IPS-15b (cell line): Measurements from ENCODE around the gene TP53TG3B.
"Not testable (repeated sequence)": the region's sequence is repeated elsewhere in the genome, so short reads cannot be mapped to it uniquely, and the experiment has no call there.

ENCODE experiments used
- H3K27me3 ChIP-seq: one replicate; pipeline ENCODE4 v1.6.1; 2013; ENCODE audit warnings: low read length; ENCODE audit not compliant: control insufficient read depth, insufficient read depth
- H3K36me3 ChIP-seq: one replicate; pipeline ENCODE4 v1.6.1; 2013; ENCODE audit warnings: low read length; ENCODE audit not compliant: control insufficient read depth, insufficient read depth
- H3K4me1 ChIP-seq: one replicate; pipeline ENCODE4 v1.6.1; 2013; ENCODE audit warnings: mild to moderate bottlenecking, low read length; ENCODE audit not compliant: control insufficient read depth, insufficient read depth
- H3K4me3 ChIP-seq: one replicate; pipeline ENCODE4 v1.5.1; 2013; ENCODE audit warnings: low read depth, low read length
- H3K9ac ChIP-seq: one replicate; pipeline ENCODE4 v1.6.1; 2013; ENCODE audit warnings: low read depth, mild to moderate bottlenecking, low read length
- H3K9me3 ChIP-seq: one replicate; pipeline ENCODE4 v1.6.1; 2013; ENCODE audit warnings: mild to moderate bottlenecking, low read length; ENCODE audit not compliant: control insufficient read depth, insufficient read depth

Gene TP53TG3B, protein sequence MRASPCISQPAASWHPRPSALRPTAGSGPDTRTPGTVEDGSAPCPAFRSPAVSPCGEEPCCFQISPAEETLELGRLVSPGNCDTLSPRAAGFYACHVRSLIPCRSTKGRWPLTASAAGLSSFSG

DNA sequence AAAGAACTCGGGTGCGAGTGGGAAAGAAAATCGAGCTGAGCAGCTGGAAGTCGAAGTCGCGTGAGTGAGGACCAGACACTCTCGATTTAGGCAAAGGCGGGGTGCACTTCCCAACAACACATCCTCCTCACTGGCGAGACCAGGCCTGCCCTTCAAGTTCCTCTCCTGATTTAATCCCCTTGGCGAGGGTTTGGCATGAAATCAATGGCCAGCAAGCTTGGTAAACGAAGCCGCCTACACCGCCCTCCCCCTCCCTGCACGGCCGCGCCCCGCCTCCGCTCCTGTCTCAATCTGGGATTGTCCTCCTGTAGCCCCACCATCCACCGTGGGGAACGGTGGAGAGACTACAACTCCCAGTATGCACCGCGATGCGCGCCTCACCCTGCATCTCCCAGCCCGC, at the start of gene TP53TG3B:
Gene TP53TG3B (plus strand): TSS at position 301 of the 400 bp plus-strand sequence. CDS start 68 bp downstream, at position 369.
- H3K9ac ChIP-seq, H3K4me3 ChIP-seq, H3K27me3 ChIP-seq, H3K36me3 ChIP-seq, H3K9me3 ChIP-seq, H3K4me1 ChIP-seq: not testable (repeated sequence)

DNA sequence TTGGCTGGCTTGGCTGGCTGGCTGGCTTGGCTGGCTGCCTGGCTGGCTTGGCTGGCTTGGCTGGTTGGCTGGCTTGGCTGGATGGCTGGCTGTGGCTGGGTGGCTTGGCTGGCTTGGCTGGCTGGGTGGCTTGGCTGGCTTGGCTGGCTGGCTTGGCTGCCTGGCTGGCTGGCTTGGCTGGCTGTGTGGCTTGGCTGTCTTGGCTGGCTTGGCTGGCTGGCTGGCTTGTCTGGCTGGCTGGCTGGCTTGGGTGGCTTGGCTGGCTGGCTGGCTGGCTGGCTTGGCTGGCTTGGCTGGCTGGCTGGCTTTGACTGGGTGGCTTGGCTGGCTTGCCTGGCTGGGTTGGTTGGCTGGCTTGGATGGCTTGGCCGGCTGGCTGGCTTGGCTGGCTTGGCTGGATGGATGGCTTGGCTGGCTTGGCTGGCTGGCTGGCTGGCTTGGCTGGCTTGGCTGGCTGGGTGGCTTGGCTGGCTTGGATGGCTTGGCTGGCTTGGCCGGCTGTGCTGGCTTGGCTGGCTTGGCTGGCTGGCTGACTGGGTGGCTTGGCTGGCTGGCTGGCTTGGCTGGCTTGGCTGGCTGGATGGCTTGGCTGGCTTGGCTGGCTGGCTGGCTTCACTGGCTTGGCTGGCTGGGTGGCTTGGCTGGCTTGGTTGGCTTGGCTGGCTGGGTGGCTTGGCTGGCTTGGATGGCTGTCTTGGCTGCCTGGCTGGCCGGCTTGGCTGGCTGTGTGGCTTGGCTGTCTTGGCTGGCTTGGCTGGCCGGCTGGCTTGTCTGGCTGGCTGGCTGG, 24.2 kb upstream of the TP53TG3B start:
- H3K4me1 ChIP-seq, H3K9me3 ChIP-seq, H3K27me3 ChIP-seq, H3K9ac ChIP-seq, H3K36me3 ChIP-seq, H3K4me3 ChIP-seq: not testable (repeated sequence)

DNA sequence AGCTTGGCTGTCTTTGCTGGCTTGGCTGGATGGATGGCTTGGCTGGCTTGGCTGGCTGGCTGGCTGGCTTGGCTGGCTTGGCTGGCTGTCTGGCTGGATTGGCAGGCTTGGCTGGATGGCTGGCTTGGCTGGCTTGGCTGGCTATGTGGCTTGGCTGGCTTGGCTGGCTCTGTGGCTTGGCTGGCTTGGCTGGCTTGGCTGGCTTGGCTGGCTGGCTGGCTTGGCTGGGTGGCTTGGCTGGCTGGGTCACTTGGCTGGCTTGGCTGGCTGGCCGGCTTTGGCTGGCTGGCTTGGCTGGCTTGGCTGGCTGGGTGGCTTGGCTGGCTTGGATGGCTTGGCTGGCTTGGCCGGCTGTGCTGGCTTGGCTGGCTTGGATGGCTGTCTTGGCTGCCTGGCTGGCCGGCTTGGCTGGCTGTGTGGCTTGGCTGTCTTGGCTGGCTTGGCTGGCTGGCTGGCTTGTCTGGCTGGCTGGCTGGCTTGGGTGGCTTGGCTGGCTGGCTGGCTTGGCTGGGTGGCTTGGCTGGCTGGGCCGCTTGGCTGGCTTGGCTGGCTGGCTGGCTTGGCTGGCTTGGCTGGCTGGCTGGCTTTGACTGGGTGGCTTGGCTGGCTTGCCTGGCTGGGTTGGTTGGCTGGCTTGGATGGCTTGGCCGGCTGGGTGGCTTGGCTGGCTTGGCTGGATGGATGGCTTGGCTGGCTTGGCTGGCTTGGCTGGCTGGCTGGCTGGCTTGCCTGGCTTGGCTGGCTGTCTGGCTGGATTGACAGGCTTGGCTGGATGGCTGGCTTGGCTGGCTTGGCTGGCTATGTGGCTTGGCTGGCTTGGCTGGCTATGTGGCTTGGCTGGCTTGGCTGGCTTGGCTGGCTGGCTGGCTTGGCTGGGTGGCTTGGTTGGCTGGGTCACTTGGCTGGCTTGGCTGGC, 22.8 kb upstream of the TP53TG3B start:
- not testable (repeated sequence) for H3K9me3 ChIP-seq, H3K4me1 ChIP-seq, H3K4me3 ChIP-seq, H3K27me3 ChIP-seq, H3K9ac ChIP-seq, H3K36me3 ChIP-seq

DNA sequence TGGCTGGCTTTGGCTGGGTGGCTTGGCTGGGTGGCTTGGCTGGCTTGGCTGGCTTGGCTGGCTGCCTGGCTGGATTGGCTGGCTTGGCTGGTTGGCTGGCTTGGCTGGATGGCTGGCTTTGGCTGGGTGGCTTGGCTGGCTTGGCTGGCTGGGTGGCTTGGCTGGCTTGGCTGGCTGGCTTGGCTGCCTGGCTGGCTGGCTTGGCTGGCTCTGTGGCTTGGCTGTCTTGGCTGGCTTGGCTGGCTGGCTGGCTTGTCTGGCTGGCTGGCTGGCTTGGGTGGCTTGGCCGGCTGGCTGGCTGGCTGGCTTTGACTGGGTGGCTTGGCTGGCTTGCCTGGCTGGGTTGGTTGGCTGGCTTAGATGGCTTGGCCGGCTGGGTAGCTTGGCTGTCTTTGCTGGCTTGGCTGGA, 22.1 kb upstream of the TP53TG3B start:
- H3K4me1 ChIP-seq, H3K9ac ChIP-seq, H3K4me3 ChIP-seq, H3K27me3 ChIP-seq, H3K36me3 ChIP-seq, H3K9me3 ChIP-seq: not testable (repeated sequence)

DNA sequence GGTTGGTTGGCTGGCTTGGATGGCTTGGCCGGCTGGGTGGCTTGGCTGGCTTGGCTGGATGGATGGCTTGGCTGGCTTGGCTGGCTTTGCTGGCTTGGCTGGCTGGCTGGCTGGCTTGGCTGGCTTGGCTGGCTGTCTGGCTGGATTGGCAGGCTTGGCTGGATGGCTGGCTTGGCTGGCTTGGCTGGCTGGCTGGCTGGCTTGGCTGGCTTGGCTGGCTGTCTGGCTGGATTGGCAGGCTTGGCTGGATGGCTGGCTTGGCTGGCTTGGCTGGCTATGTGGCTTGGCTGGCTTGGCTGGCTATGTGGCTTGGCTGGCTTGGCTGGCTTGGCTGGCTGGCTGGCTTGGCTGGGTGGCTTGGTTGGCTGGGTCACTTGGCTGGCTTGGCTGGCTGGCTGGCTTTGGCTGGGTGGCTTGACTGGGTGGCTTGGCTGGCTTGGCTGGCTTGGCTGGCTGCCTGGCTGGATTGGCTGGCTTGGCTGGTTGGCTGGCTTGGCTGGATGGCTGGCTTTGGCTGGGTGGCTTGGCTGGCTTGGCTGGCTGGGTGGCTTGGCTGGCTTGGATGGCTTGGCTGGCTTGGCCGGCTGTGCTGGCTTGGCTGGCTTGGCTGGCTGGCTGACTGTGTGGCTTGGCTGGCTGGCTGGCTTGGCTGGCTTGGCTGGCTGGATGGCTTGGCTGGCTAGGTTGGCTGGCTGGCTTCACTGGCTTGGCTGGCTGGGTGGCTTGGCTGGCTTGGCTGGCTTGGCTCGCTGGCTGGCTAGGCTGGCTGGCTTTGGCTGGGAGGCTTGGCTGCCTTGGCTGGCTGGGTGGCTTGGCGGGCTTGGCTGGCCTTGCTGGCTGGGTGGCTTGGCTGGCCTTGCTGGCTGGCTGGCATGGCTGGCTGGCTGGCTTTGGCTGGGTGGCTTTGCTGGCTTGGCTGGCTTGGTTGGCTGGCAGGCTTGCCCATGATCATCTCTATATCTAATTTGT, 21.3 kb upstream of the TP53TG3B start:
- H3K9ac ChIP-seq, H3K9me3 ChIP-seq, H3K4me1 ChIP-seq, H3K36me3 ChIP-seq, H3K27me3 ChIP-seq, H3K4me3 ChIP-seq: not testable (repeated sequence)
